ENCODE data around the gene HOXB5. TPM values are rescaled to one million over a fixed set of nuclear protein-coding genes. Genes with fewer than 3 reads are reported as not detected.

HOXB5 gene
- total RNA-seq, 4 donors from 2014 or later = 0.27 to 2.7 (median 1.4) TPM

DNA sequence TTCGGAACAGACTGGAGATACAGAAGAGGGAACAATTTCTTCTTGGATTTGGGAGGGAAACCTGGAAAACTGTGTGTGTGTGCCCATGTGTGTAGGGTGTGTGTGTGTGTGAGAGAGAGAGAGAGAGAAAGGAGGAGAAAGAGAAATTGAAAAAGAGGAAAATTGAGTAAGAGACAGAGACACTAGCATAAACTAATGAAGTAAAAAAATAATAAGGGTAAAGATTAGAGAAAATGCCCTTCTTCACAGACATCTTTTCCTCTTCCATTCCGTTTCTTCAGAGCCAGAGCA lies 34.8 kb downstream of the HOXB5 start:
- H3K4me1 ChIP-seq = peaks cover 0 to 97% (median 67%) of the 10 kb centered on the region in 3 donors
- H3K27ac ChIP-seq = peak overlapping the region; percentile 90 to 98 (median 97)
- no peak for ATAC-seq
- no peaks in the 10 kb centered on the region for H3K27me3 ChIP-seq
- peak overlapping the region; percentile 41 to 60 for H3K4me3 ChIP-seq
- H3K36me3 ChIP-seq = no peaks in the 10 kb centered on the region
- no peaks in the 10 kb centered on the region for H3K9me3 ChIP-seq
- 40 to 42% methylated on average over 2 of the region's 2 CpGs for WGBS, 2 donors (ENCODE audit: low coverage in 1 of 2)
- TF ChIP-seq POLR2AphosphoS5 (IDR thresholded peaks at IDR 0.05) (no peak), POLR2A (IDR thresholded peaks at IDR 0.05) (no peak), EP300 (IDR thresholded peaks at IDR 0.05) (no peak)
- TF ChIP-seq, protein P1, sequence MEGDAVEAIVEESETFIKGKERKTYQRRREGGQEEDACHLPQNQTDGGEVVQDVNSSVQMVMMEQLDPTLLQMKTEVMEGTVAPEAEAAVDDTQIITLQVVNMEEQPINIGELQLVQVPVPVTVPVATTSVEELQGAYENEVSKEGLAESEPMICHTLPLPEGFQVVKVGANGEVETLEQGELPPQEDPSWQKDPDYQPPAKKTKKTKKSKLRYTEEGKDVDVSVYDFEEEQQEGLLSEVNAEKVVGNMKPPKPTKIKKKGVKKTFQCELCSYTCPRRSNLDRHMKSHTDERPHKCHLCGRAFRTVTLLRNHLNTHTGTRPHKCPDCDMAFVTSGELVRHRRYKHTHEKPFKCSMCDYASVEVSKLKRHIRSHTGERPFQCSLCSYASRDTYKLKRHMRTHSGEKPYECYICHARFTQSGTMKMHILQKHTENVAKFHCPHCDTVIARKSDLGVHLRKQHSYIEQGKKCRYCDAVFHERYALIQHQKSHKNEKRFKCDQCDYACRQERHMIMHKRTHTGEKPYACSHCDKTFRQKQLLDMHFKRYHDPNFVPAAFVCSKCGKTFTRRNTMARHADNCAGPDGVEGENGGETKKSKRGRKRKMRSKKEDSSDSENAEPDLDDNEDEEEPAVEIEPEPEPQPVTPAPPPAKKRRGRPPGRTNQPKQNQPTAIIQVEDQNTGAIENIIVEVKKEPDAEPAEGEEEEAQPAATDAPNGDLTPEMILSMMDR (IDR thresholded peaks at IDR 0.05) = no peak

DNA sequence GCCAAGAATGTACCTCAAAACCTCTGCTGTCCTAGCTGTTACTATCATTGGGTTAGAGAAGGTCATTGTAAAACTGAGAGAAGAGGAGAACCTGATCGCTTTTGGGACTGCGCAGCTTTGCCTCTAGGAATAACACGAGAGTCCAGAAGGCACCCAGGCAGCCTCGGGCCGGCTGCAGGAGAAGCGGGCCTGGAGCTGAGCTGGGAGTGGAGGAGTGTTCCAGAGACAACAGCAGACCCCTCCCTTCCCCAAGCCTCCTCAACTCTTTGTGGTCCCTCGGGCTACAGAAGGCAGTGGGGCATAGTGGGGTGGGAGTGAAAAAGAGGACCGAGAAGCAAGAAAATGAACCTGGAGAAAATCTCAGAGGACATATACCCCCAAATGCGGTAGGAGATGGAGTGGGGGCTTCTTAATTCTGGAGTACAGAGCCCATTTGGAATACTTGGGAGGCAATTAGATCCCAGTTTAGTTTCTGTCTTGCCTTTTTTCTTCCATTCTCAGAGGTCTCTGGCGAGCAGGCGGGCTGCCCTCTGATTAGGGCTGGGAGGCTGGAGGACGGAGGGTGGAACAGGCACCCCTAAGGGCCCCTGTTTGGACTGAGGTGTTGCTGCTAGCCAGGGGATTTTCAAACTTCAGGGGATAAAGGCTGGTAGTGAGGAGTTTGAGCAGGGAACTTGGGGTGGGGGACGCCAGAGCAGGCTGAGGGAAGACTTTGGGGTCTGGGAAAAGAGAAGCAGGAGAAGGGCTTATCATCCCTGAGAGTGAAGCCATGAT lies 35.3 kb downstream of the HOXB5 start:
- 50 to 56% methylated on average over 10 to 11 of the region's 13 CpGs for WGBS, 2 donors (ENCODE audit: low coverage in 1 of 2)
- TF ChIP-seq, protein P1 (IDR thresholded peaks at IDR 0.05) = no peak
- no peaks in the 10 kb centered on the region for H3K36me3 ChIP-seq
- H3K27me3 ChIP-seq = no peaks in the 10 kb centered on the region
- no peak for ATAC-seq
- H3K9me3 ChIP-seq = no peaks in the 10 kb centered on the region
- H3K4me1 ChIP-seq = peaks cover 0 to 97% (median 62%) of the 10 kb centered on the region in 3 donors
- peak overlapping the region; percentile 90 to 98 (median 97) for H3K27ac ChIP-seq
- peak overlapping the region; percentile 41 to 60 for H3K4me3 ChIP-seq

DNA sequence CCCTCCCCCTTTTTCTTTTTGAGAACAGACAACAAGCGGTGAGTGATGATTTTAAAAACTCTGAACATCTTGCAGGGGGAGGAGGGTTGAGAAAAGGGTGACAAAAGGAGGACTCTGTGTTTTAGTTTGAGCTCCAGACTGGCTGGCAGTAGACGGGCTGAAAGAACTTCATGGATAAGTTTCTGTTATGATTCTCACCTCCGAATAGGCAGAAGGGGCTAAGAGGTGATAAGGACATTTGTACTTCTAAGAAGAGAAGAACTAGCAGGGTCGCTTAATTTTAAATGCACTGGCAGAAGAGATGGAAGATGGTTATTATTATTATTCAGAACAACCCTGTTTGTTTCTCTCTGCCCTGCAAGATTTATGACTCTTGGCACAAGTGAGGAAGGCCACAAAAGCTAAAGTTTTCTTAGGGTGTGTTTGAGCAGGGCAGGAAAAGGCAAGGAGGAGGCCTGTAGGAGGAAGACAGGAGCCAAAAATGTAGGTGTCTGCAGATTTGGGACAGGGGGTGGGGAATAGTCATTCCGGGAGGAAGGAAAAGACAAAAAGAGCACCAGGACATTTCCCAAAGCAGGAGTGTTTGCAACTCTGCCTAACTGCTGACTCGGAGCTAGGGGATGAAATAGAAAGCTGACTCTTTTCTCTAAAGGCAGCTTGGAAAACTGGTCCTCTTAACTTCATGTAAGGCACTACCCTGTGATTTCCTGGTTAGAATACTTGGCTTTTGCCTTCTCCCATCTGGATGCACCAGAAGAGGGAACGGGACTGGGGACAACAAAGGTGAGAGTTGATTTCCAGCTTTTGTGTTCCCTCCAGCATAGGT lies 36.8 kb downstream of the HOXB5 start:
- peak overlapping the region; percentile 90 to 98 (median 97) for H3K27ac ChIP-seq
- WGBS, 2 donors (ENCODE audit: low coverage in 1 of 2) = 8 to 19% methylated on average over 5 to 6 of the region's 7 CpGs
- H3K4me3 ChIP-seq = peak overlapping the region; percentile 41 to 60
- peaks cover 0 to 97% (median 49%) of the 10 kb centered on the region in 3 donors for H3K4me1 ChIP-seq
- H3K36me3 ChIP-seq = peaks cover 0 to 6% of the 10 kb centered on the region in 2 donors
- ATAC-seq = peak; percentile 16
- H3K27me3 ChIP-seq = no peaks in the 10 kb centered on the region
- H3K9me3 ChIP-seq = no peaks in the 10 kb centered on the region
- TF ChIP-seq POLR2AphosphoS5 (IDR thresholded peaks at IDR 0.05) (peak; percentile 20), EP300 (IDR thresholded peaks at IDR 0.05) (no peak)

DNA sequence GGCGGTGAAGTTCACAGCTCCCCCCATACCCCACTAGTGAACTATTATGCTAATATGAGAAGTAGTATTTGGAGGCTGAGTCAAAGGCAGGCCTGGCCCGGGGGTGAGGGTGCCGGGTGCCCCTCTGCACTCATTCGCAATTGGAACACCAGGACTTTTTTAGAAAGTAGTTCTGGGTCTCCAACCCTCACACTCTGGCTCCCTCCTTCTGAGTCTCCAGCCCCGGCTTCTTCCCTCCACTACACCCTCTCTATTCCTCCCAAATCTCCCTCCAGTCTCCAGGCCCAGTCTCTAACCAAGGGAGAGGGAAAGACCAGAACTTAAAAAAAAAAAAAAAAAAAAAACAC lies 37.4 kb downstream of the HOXB5 start:
- no peak for ATAC-seq
- H3K4me3 ChIP-seq = peak overlapping the region; percentile 57 to 60

More for the DNA sequence above, 37.4 kb downstream of the HOXB5 start:
- Histone ChIP-seq H3K27me3 (no peaks in the 10 kb centered on the region), H3K4me1 (peaks cover 0 to 97% (median 43%) of the 10 kb centered on the region in 3 donors), H3K27ac (peak overlapping the region; percentile 90 to 98 (median 97)), H3K9me3 (no peaks in the 10 kb centered on the region), H3K36me3 (peaks cover 0 to 12% of the 10 kb centered on the region in 2 donors)
- no peak for TF ChIP-seq EP300 (IDR thresholded peaks at IDR 0.05)
- no peak for TF ChIP-seq POLR2AphosphoS5 (IDR thresholded peaks at IDR 0.05)
- TF ChIP-seq POLR2A (IDR thresholded peaks at IDR 0.05) = no peak
- TF ChIP-seq, protein P1 (IDR thresholded peaks at IDR 0.05) = no peak
- 17 to 27% methylated on average over 2 to 5 of the region's 5 CpGs for WGBS, 2 donors (ENCODE audit: low coverage in 1 of 2)

All from gastroesophageal sphincter (tissue), 4 donors.